Pancreas (tissue), 10 donors: Measurements from ENCODE around the gene MAP3K4. TPM values are rescaled to one million over a fixed set of nuclear protein-coding genes. Genes with fewer than 3 reads are reported as not detected.

Experiments used
- ATAC-seq, 4 donors: fragments of 200-7000 bp; cut with Tn5 transposase; one replicate each; pipeline versions ENCODE4 v1.8.0 to v1.9.1; 2020; ENCODE audit warnings: mild to moderate bottlenecking in 4 of 4, moderate library complexity in 4 of 4
- DNase-seq, 6 donors: peaks; one replicate each; pipeline ENCODE4 v3.0.0-alpha.2; 2020
- FAIRE-seq: peaks from 2 replicates; lab custom pipeline; 2012; peaks lifted over from hg19 to GRCh38; lab: Jason Lieb, UNC
- H3K27ac ChIP-seq, 4 donors: fragments of 200-600 bp; sonication (generic); 1 replicate in 3 of 4; 2 replicates in 1 of 4; pipeline versions ENCODE4 v1.5.0 to v1.8.0; 2020
- H3K27me3 ChIP-seq, 4 donors: fragments of 200-600 bp; one replicate each; pipeline ENCODE4 v1.8.0; 2021
- H3K36me3 ChIP-seq, 3 donors: fragments of 200-600 bp; sonication (generic) in 1 of 3; one replicate each; pipeline versions ENCODE4 v1.5.0 to v1.8.0; 2020 to 2021
- H3K4me1 ChIP-seq, 3 donors: fragments of 200-600 bp; one replicate each; pipeline ENCODE4 v1.8.0; 2021
- H3K4me3 ChIP-seq, 4 donors: fragments of 200-600 bp; sonication (generic) in 2 of 4; one replicate each; pipeline versions ENCODE4 v1.5.0 to v1.8.0; 2020 to 2021
- H3K9me3 ChIP-seq, 4 donors: fragments of 200-600 bp; one replicate each; pipeline ENCODE4 v1.8.0; 2021
- CTCF ChIP-seq, 4 donors: fragments of 200-600 bp; sonication (generic) in 3 of 4; IDR thresholded peaks; one replicate each; pipeline versions ENCODE4 v1.5.0 to v1.8.0; 2021; ENCODE audit warnings: antibody characterized with exemption in 4 of 4
- WGBS, 2 donors: extraction: QIAGEN DNeasy Blood & Tissue Kit; methylation state at CpG; one replicate each; pipeline ENCODE4 v1.1.7; 2013; 5-methylcytosine and 5-hydroxymethylcytosine counted together
- intact Hi-C, 3 donors: fragments of 100-400 bp; cut with DNase I; formaldehyde crosslinking; loops; one replicate each; pipeline versions ENCODE4 v1.11.1 to v1.14.2; 2022
- polyA plus RNA-seq, 2 donors: library from polyadenylated mRNA; stranded (reverse); fragments of 200-250 nt; gene quantifications; one replicate each; pipeline ENCODE4 v1.2.3, GENCODE V29; 2013
- total RNA-seq, 6 donors: library from RNA; stranded (reverse); fragmentation: NEBNext Ultra II Directional in 4 of 6; extraction: Animal tissue kit (Norgen Biotek cat#: 25700) in 4 of 6; gene quantifications; one replicate each; pipeline versions ENCODE4 v1.2.1 to v1.2.4, GENCODE V29; 2021 to 2023
- donor health status: healthy with polysubstance abuse.
- donor health status: DM: no; HTN: no; CAD: no; lungs with moderate emphysema.
- donor health status: DM: no; HTN: no; CAD: no.
- donor health status: control.
- donor health status: control.
- donor health status: Bipolar disorder and iron deficiency.
- donor health status: DM: yes; HTN: yes; CAD: no.
- donor health status: DM: no; HTN: no; CAD: no.
- donor health status: DM: no; HTN: no; CAD: no.
- donor health status: DM: yes; HTN: yes; CAD: no.

MAP3K4 gene
- total and polyA plus RNA-seq, 8 donors, result 10.8 to 32.0 (median 25.3) TPM

- TF ChIP-seq CTCF (IDR thresholded peaks at IDR 0.05), result no peak
- WGBS, 2 donors, result 76 to 88% methylated on average over 3 of the region's 3 CpGs
- H3K4me1 ChIP-seq, result peaks cover 0 to 5% (median 0%) of the 10 kb centered on the region in 3 donors
- no peaks in the 10 kb centered on the region for H3K9me3 ChIP-seq
- ATAC-seq (no peak), DNase-seq (no peak), FAIRE-seq (no peak)
- H3K4me3 ChIP-seq, result no peak overlapping the region
- no peaks in the 10 kb centered on the region for H3K36me3 ChIP-seq
- H3K27me3 ChIP-seq, result no peaks in the 10 kb centered on the region
- H3K27ac ChIP-seq, result no peak overlapping the region
- intact Hi-C loops, result no loop called here
These were observed 4.7 kb upstream of the MAP3K4 start for GRCh38 chr6:160986851-160987250.

GRCh38 chr6:160987265-160987664, 4.3 kb upstream of the MAP3K4 start:
- FAIRE-seq (no peak), DNase-seq (no peak), ATAC-seq (no peak)
- Histone ChIP-seq H3K4me3 (no peak overlapping the region), H3K9me3 (no peaks in the 10 kb centered on the region), H3K27me3 (no peaks in the 10 kb centered on the region), H3K27ac (no peak overlapping the region), H3K4me1 (peaks cover 0 to 5% (median 0%) of the 10 kb centered on the region in 3 donors), H3K36me3 (no peaks in the 10 kb centered on the region)
- intact Hi-C loops, result no loop called here
- TF ChIP-seq CTCF (IDR thresholded peaks at IDR 0.05), result no peak
- WGBS, 2 donors, result 66 to 77% methylated on average over 3 of the region's 3 CpGs

- FAIRE-seq, result no peak
- Histone ChIP-seq H3K4me3 (peak overlapping the region; percentile 82 to 99 (median 89)), H3K4me1 (peaks cover 0 to 14% (median 12%) of the 10 kb centered on the region in 3 donors), H3K9me3 (no peaks in the 10 kb centered on the region), H3K36me3 (no peaks in the 10 kb centered on the region), H3K27ac (peak overlapping the region; percentile 88 to 94 (median 90)), H3K27me3 (no peaks in the 10 kb centered on the region)
- no peak for DNase-seq
- TF ChIP-seq CTCF (IDR thresholded peaks at IDR 0.05), result no peak
- WGBS, 2 donors, result 1 to 2% methylated on average over 15 of the region's 15 CpGs
- intact Hi-C loops, result no loop called here
- no peak for ATAC-seq
These were observed 643 bp upstream of the MAP3K4 start for GRCh38 chr6:160990847-160991405.

GRCh38 chr6:160992061-160992979, 751 bp downstream of the MAP3K4 start:
- H3K4me3 ChIP-seq, result peak overlapping the region; percentile 82 to 99 (median 89)
- H3K4me1 ChIP-seq, result peaks cover 0 to 19% (median 17%) of the 10 kb centered on the region in 3 donors
- peak overlapping the region; percentile 88 to 94 (median 90) for H3K27ac ChIP-seq
- no peaks in the 10 kb centered on the region for H3K36me3 ChIP-seq
- no peaks in the 10 kb centered on the region for H3K9me3 ChIP-seq
- ATAC-seq (peak; percentile 49 to 75 (median 64)), FAIRE-seq (peak; percentile 68), DNase-seq (peak in 4 of 6 donors; percentile 34 to 83 (median 52))
- no peaks in the 10 kb centered on the region for H3K27me3 ChIP-seq
- TF ChIP-seq CTCF (IDR thresholded peaks at IDR 0.05), result peak in 3 of 4 donors; percentile 17 to 40 (median 30)
- 0% methylated on average over 42 to 47 of the region's 47 CpGs for WGBS, 2 donors
- intact Hi-C loops, result no loop called here
